Measurements from ENCODE around the gene MAST4. TPM values are rescaled to one million over a fixed set of nuclear protein-coding genes. Genes with fewer than 3 reads are reported as not detected.

MAST4 gene
- total RNA-seq, 4 donors from 2014 or later: 8.2 to 203 (median 35.5) TPM

GRCh38 chr5:67092535-67092934 lies 496.3 kb downstream of the MAST4 start:
- Histone ChIP-seq H3K4me1 (peaks cover 7 to 18% of the 10 kb centered on the region in 2 donors), H3K9me3 (no peaks in the 10 kb centered on the region), H3K36me3 (no peaks in the 10 kb centered on the region), H3K27me3 (no peaks in the 10 kb centered on the region), H3K27ac (peak overlapping the region; percentile 70 to 77), H3K4me3 (no peak overlapping the region)
- TF ChIP-seq POLR2A (IDR thresholded peaks at IDR 0.05) (no peak), CTCF (IDR thresholded peaks at IDR 0.05) (no peak)
- DNase-seq: no peak
- intact Hi-C loops (cut with DNase I; ENCODE audit: low total_unique reads): loop anchor here (10.0 kb wide), 1 partner anchor 88 kb away; no protein-coding TSS in a partner anchor

GRCh38 chr5:67093279-67093678 lies 497.1 kb downstream of the MAST4 start:
- H3K9me3 ChIP-seq: no peaks in the 10 kb centered on the region
- H3K27me3 ChIP-seq: no peaks in the 10 kb centered on the region
- TF ChIP-seq POLR2A (IDR thresholded peaks at IDR 0.05): no peak
- no peak for TF ChIP-seq CTCF (IDR thresholded peaks at IDR 0.05)
- no peak overlapping the region for H3K4me3 ChIP-seq
- H3K27ac ChIP-seq: peak overlapping the region; percentile 70 to 77
- DNase-seq: no peak
- H3K4me1 ChIP-seq: peaks cover 7 to 18% of the 10 kb centered on the region in 2 donors
- intact Hi-C loops (cut with DNase I; ENCODE audit: low total_unique reads): loop anchor here (10.0 kb wide), 1 partner anchor 88 kb away; no protein-coding TSS in a partner anchor
- no peaks in the 10 kb centered on the region for H3K36me3 ChIP-seq

- peak overlapping the region; percentile 74 to 90 for H3K27ac ChIP-seq
- intact Hi-C loops (cut with DNase I; ENCODE audit: low total_unique reads): loop anchor here (10.0 kb wide), 1 partner anchor 90 kb away; no protein-coding TSS in a partner anchor
Observed at GRCh38 chr5:67094476-67095300, 498.5 kb downstream of the MAST4 start.

GRCh38 chr5:67095346-67096171 lies 499.4 kb downstream of the MAST4 start:
- peak; percentile 75 to 81 for DNase-seq
- H3K4me1 ChIP-seq: peaks cover 7 to 18% of the 10 kb centered on the region in 2 donors
- intact Hi-C loops (cut with DNase I; ENCODE audit: low total_unique reads): loop anchor here (10.0 kb wide), 1 partner anchor 91 kb away; no protein-coding TSS in a partner anchor
- H3K9me3 ChIP-seq: no peaks in the 10 kb centered on the region
- no peaks in the 10 kb centered on the region for H3K27me3 ChIP-seq
- peak overlapping the region; percentile 74 to 90 for H3K27ac ChIP-seq
- H3K4me3 ChIP-seq: peak overlapping the region; percentile 12
- TF ChIP-seq POLR2A (IDR thresholded peaks at IDR 0.05) (no peak), CTCF (IDR thresholded peaks at IDR 0.05) (no peak)
- no peaks in the 10 kb centered on the region for H3K36me3 ChIP-seq

More at GRCh38 chr5:67094476-67095300, 498.5 kb downstream of the MAST4 start:
- H3K27me3 ChIP-seq: no peaks in the 10 kb centered on the region
- no peaks in the 10 kb centered on the region for H3K36me3 ChIP-seq
- peaks cover 7 to 18% of the 10 kb centered on the region in 2 donors for H3K4me1 ChIP-seq
- DNase-seq: peak; percentile 18 to 23
- H3K4me3 ChIP-seq: no peak overlapping the region
- no peaks in the 10 kb centered on the region for H3K9me3 ChIP-seq
- TF ChIP-seq POLR2A (IDR thresholded peaks at IDR 0.05): no peak
- no peak for TF ChIP-seq CTCF (IDR thresholded peaks at IDR 0.05)

Data from uterus (tissue), 4 donors.